ENCODE data around the gene CCDC149. TPM values are rescaled to one million over a fixed set of nuclear protein-coding genes. Genes with fewer than 3 reads are reported as not detected.

The CCDC149 gene
- total and polyA plus RNA-seq, 2 of the 8 experiments (the other 6 are each of a cell fraction or from before 2014, with no cell fraction given) = 2.2 to 5.6 TPM

DNA sequence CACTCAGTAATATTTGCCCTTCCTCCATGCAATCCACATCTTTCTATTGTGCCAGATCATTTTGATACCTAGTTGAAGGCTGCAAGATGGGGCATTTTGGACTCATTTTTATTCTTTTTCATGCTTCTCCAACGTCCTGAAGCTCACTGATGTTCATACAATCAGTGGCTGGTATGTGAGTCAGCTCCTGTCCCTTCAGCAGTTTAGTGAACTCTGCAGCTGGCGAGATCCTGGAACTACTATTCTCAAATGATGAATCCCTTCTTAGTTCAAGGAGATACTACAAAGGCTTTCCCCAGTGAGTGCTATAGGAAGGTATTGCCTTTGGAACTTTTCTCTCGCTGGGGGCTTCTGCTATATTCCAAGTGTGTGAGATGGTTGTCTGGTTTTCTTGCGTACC lies 9.6 kb upstream of the CCDC149 start:
- no peaks in the 10 kb centered on the region for H3K23me2 ChIP-seq (ENCODE audit: low read depth, low read length)
- H2AK5ac ChIP-seq (ENCODE audit: low read depth, low read length) = no peak overlapping the region
- peaks cover 0 to 5% (median 0%) of the 10 kb centered on the region in 4 experiments; a peak in 4 of 7 replicates for H3K4me1 ChIP-seq (replicated peaks in 1 of 4; ENCODE audit: control insufficient read depth in 3 of 4, insufficient read depth in 4 of 4, low read length in 3 of 4)
- H4K20me1 ChIP-seq (replicated peaks in 1 of 2; ENCODE audit: control insufficient read depth in 1 of 2, insufficient read depth in 2 of 2, low read length in 2 of 2) = no peaks in the 10 kb centered on the region
- no peak overlapping the region for H4K91ac ChIP-seq (replicated peaks; ENCODE audit: insufficient read length, low read length)
- no peak overlapping the region for H2AFZ ChIP-seq (ENCODE audit: low read length)
- no peaks in the 10 kb centered on the region for H3K27me3 ChIP-seq (replicated peaks in 1 of 4; ENCODE audit: control insufficient read depth in 3 of 4, extremely low read depth in 1 of 4, insufficient read depth in 3 of 4, low read length in 3 of 4)
- CTCF ChIA-PET (ENCODE audit: partially characterized antibody) = no interaction called here
- H3K36me3 ChIP-seq (ENCODE audit: control insufficient read depth in 2 of 4, insufficient read depth in 4 of 4, low read length in 3 of 4) = peaks cover 0 to 2% (median 0%) of the 10 kb centered on the region in 4 experiments; a peak in 1 of 8 replicates
- no peak overlapping the region for H3K14ac ChIP-seq (ENCODE audit: insufficient read length)
- no peak overlapping the region for H3K4me2 ChIP-seq (ENCODE audit: insufficient read depth in 1 of 2, low read depth in 2 of 2, low read length in 2 of 2)
- no peak for DNase-seq (ENCODE audit: low read depth in 1 of 2, low spot score in 2 of 2)
- no peak overlapping the region for H2BK120ac ChIP-seq (replicated peaks; ENCODE audit: low read depth, low read length)
- TF ChIP-seq, protein P1, sequence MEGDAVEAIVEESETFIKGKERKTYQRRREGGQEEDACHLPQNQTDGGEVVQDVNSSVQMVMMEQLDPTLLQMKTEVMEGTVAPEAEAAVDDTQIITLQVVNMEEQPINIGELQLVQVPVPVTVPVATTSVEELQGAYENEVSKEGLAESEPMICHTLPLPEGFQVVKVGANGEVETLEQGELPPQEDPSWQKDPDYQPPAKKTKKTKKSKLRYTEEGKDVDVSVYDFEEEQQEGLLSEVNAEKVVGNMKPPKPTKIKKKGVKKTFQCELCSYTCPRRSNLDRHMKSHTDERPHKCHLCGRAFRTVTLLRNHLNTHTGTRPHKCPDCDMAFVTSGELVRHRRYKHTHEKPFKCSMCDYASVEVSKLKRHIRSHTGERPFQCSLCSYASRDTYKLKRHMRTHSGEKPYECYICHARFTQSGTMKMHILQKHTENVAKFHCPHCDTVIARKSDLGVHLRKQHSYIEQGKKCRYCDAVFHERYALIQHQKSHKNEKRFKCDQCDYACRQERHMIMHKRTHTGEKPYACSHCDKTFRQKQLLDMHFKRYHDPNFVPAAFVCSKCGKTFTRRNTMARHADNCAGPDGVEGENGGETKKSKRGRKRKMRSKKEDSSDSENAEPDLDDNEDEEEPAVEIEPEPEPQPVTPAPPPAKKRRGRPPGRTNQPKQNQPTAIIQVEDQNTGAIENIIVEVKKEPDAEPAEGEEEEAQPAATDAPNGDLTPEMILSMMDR (IDR thresholded peaks at IDR 0.05; ENCODE audit: control extremely low read depth in 1 of 3, insufficient read depth in 1 of 3, low read depth in 1 of 3, low read length in 3 of 3) = no peak
- TF ChIP-seq, protein P2, sequence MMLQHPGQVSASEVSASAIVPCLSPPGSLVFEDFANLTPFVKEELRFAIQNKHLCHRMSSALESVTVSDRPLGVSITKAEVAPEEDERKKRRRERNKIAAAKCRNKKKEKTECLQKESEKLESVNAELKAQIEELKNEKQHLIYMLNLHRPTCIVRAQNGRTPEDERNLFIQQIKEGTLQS (IDR thresholded peaks at IDR 0.05; ENCODE audit: insufficient read depth, low read depth, low read length) = no peak
- TF ChIP-seq YY1 (IDR thresholded peaks at IDR 0.05; ENCODE audit: low read depth, low read length) (no peak), KDM4A (IDR thresholded peaks at IDR 0.05; ENCODE audit: low read depth, low read length, severe bottlenecking) (no peak), GABPA (IDR thresholded peaks at IDR 0.05; ENCODE audit: borderline replicate concordance, insufficient read depth, low read length) (no peak), EGR1 (IDR thresholded peaks at IDR 0.05; ENCODE audit: borderline replicate concordance, low read depth, low read length) (no peak), SUZ12 (IDR thresholded peaks at IDR 0.05; ENCODE audit: low read length) (no peak), PHF8 (conservative IDR thresholded peaks at IDR 0.05; ENCODE audit: low read depth, low read length) (no peak), CHD1 (IDR thresholded peaks at IDR 0.05; ENCODE audit: low read depth, low read length) (no peak)
- TF ChIP-seq, protein P3, sequence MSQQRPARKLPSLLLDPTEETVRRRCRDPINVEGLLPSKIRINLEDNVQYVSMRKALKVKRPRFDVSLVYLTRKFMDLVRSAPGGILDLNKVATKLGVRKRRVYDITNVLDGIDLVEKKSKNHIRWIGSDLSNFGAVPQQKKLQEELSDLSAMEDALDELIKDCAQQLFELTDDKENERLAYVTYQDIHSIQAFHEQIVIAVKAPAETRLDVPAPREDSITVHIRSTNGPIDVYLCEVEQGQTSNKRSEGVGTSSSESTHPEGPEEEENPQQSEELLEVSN (IDR thresholded peaks at IDR 0.05) = no peak
- POLR2A ChIA-PET (ENCODE audit: partially characterized antibody) = no interaction called here
- H3K4ac ChIP-seq (replicated peaks; ENCODE audit: insufficient read length, low read depth, low read length) = no peak overlapping the region
- no peak overlapping the region for H3K9ac ChIP-seq (replicated peaks in 1 of 4; ENCODE audit: extremely low read depth in 1 of 4, low read depth in 3 of 4, low read length in 3 of 4)
- no peak overlapping the region for H2BK5ac ChIP-seq (ENCODE audit: low read depth, low read length)
- 63% methylated on average over 4 of the region's 4 CpGs; no CpG with 5 or more reads in 1 of the 2 experiments for WGBS, 2 experiments (ENCODE audit: extremely low coverage in 1 of 2, insufficient coverage in 1 of 2, insufficient read length in 1 of 2, insufficient replicate concordance in 2 of 2, low coverage in 1 of 2, low lambda C conversion rate in 2 of 2, missing lambda C conversion rate in 1 of 2)
- no peak overlapping the region for H2BK12ac ChIP-seq (ENCODE audit: low read depth, low read length)
- no peak overlapping the region for H4K5ac ChIP-seq (ENCODE audit: insufficient read length, low read depth, low read length)
- FAIRE-seq = no peak
- H3K79me2 ChIP-seq (ENCODE audit: control insufficient read depth in 1 of 2, insufficient read depth in 2 of 2, low read length in 2 of 2) = no peaks in the 10 kb centered on the region
- H4K8ac ChIP-seq (ENCODE audit: extremely low read depth, insufficient read depth, low read length) = no peak overlapping the region
- no peak overlapping the region for H3K27ac ChIP-seq (ENCODE audit: low read depth, low read length)
- no peak overlapping the region for H3K4me3 ChIP-seq (ENCODE audit: extremely low read depth in 1 of 4, insufficient read depth in 2 of 4, low read depth in 3 of 4, low read length in 4 of 4)
- no peak overlapping the region for H3K23ac ChIP-seq (ENCODE audit: insufficient read length)
- no peak overlapping the region for H2BK20ac ChIP-seq (ENCODE audit: low read length)
- H3K9me3 ChIP-seq (ENCODE audit: insufficient read depth in 2 of 2, low read depth in 1 of 2, low read length in 1 of 2) = peaks cover 0 to 6% of the 10 kb centered on the region in 2 experiments; a peak in 2 of 4 replicates
- no peak overlapping the region for H3K56ac ChIP-seq (replicated peaks; ENCODE audit: insufficient read length, low read depth, low read length)
- no peak overlapping the region for H3K18ac ChIP-seq (ENCODE audit: extremely low read depth, low read length)
- no peak overlapping the region for H2BK15ac ChIP-seq (ENCODE audit: low read length)
- no peaks in the 10 kb centered on the region for H3K79me1 ChIP-seq (ENCODE audit: low read depth, low read length)
